NCI-H510A treated with DMSO at 0.1 percent for 48 hours (cell line): Measurements from ENCODE around the gene SPOCD1.
A peak's percentile ranks its signal among the peaks of the same experiment; 100 is the strongest.

Experiments used
- DNase-seq: peaks from one replicate; lab custom pipeline; 2025; lab: John Stamatoyannopoulos, UW

Gene SPOCD1

GRCh38 chr1:31771891-31772668, 43.7 kb downstream of the SPOCD1 start:
- DNase-seq, result no peak

GRCh38 chr1:31769720-31770390, 46.0 kb downstream of the SPOCD1 start:
- DNase-seq, result no peak

- DNase-seq, result peak; percentile 6
Measured at GRCh38 chr1:31768939-31769704, 46.7 kb downstream of the SPOCD1 start.

GRCh38 chr1:31768407-31768907, 47.4 kb downstream of the SPOCD1 start:
- no peak for DNase-seq

GRCh38 chr1:31767225-31767624, 48.6 kb downstream of the SPOCD1 start:
- no peak for DNase-seq

GRCh38 chr1:31765516-31765915, 50.3 kb downstream of the SPOCD1 start:
- DNase-seq, result no peak

GRCh38 chr1:31765041-31765467, 50.8 kb downstream of the SPOCD1 start:
- DNase-seq, result no peak

- no peak for DNase-seq
Measured at GRCh38 chr1:31764312-31765040, 51.3 kb downstream of the SPOCD1 start, which contains the start of gene ADGRB2. Gene ADGRB2, minus strand, starts transcription at chr1:31764340. Its CDS starts 7,119 bp downstream, at chr1:31757221.

- DNase-seq, result no peak
Measured at GRCh38 chr1:31763671-31764311, 52.0 kb downstream of the SPOCD1 start.

GRCh38 chr1:31762726-31763670, 52.8 kb downstream of the SPOCD1 start:
- DNase-seq, result peak; percentile 50

- DNase-seq, result no peak
Measured at GRCh38 chr1:31762323-31762722, 53.5 kb downstream of the SPOCD1 start.

GRCh38 chr1:31761883-31762282, 53.9 kb downstream of the SPOCD1 start:
- no peak for DNase-seq

GRCh38 chr1:31760471-31761470, 55.1 kb downstream of the SPOCD1 start:
- peak; percentile 59 for DNase-seq

- DNase-seq, result no peak
Measured at GRCh38 chr1:31759298-31760023, 56.4 kb downstream of the SPOCD1 start.

GRCh38 chr1:31758823-31759222, 57.0 kb downstream of the SPOCD1 start:
- no peak for DNase-seq

- DNase-seq, result no peak
Measured at GRCh38 chr1:31757989-31758388, 57.8 kb downstream of the SPOCD1 start.

- DNase-seq, result no peak
Measured at GRCh38 chr1:31757204-31757679, 58.6 kb downstream of the SPOCD1 start.

- DNase-seq, result no peak
Measured at GRCh38 chr1:31756578-31756977, 59.2 kb downstream of the SPOCD1 start.
